HG02759 (cell line): ENCODE measurements around the gene ZNF502.
"Not testable (repeated sequence)": the region's sequence is repeated elsewhere in the genome, so short reads cannot be mapped to it uniquely, and the experiment has no call there.

Source experiments
- ATAC-seq: cut with Tn5 transposase; IDR thresholded peaks from one replicate; pipeline ENCODE4 v1.9.1; 2021; ENCODE audit warnings: mild to moderate bottlenecking, moderate library complexity; ENCODE audit not compliant: unreplicated experiment

ZNF502 gene

DNA sequence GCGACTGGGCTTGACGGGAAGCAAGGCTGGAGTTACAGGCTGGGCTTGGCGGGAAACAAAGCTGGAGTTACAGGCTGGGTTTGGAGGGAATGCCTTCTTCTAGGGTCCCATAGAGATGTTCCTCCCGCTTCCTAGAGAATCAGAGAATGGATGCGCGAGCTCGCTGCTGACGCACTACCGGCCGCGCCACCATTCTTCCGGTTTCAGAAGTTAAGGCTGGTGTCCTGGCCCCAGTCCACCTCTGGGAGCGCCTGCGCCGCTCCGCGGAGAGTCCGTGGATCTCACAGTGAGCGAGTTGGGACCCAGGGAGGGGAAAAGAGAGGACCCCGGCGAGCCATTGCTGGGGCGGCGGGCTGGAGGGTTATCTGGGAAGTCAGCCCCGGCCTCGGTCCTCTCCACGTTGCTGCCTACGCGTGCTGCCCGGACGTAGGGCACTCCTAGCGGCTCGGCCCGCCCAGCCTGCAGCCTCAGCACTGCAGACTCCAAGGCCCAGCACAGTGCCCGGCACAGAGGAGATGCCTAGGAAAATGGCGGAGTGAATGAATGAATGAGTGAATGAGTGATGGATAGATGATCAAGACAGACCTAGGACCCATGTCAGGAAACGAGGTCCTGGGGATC lies at the start of gene ZNF502:
Gene ZNF502 (plus strand): TSS at position 206 of the 621 bp plus-strand sequence. CDS start 7,602 bp downstream, outside the sequence.
- no peak for ATAC-seq

DNA sequence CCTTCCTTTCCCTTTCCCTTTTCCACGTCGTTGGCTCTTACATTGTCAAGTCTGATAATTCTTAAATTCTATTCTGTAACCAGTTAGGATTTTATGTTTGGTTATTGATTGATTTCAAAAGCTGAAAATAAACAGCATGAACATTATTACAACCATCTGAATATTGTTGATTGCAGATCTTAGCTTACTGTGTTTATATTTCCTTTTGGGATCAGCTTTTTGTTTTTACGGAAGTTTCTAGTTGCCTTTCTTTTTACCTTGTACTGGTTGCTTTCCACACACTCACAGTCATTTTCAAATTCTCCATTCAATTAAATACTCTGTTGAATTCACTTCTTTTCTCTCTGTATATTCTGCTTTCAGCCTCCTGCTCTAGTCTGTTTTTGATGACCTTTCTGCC lies 47.3 kb upstream of the ZNF502 start:
- no peak for ATAC-seq

DNA sequence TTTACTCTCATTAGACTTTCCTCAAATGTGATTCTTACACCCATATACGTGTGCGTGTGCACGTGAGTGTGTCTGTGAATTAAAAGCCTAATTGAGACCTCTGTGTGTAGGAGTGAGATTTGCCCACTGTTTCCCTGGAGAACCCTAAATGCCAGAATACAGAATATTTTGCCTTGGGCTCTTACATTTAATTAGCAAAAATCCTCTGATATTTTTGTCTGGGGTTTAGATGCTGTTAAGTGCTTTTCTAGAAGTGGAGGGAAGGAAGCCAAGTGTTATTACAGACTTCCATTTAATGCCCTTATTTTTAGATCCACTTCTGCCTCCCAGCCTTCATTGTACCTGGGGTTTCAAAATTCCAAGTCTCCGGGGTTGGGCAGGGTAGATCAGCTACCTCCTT lies 46.1 kb upstream of the ZNF502 start:
- no peak for ATAC-seq

DNA sequence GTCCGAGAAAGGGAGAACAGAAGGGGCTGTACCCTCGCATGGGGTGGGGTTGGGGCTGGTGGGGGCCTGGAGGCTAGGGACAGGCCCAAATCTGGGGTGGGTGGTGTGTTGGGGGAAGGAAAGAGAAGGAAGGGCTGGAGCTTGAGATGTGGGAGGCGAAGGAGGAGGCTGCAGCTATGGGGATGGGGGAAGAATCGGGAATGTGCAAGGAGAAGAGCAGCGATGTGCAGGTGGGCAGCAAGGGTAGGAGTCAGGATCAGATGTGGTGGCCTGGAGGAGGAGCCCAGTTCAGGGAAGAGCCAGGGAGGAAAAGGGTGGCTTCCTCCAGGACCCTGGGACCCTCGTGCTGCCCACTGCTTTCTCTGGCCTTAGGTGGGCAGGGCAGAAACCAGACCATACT lies 42.7 kb upstream of the ZNF502 start:
- no peak for ATAC-seq

DNA sequence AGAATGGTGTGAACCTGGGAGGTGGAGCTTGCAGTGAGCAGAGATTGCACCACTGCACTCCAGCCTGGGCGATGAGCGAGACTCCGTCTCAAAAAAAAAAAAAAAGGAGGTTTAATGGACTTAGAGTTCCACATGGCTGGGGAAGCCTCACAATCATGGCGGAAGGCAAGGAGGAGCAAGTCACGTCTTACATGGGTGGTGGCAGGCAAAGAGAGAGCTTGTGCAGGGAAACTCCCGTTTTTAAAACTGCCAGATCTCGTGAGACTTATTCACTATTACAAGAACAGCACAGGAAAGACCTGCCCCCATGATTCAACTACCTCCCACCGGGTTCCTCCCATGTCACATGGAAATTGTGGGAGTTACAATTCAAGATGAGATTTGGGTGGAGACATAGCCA lies 39.0 kb upstream of the ZNF502 start:
- ATAC-seq, result not testable (repeated sequence)

DNA sequence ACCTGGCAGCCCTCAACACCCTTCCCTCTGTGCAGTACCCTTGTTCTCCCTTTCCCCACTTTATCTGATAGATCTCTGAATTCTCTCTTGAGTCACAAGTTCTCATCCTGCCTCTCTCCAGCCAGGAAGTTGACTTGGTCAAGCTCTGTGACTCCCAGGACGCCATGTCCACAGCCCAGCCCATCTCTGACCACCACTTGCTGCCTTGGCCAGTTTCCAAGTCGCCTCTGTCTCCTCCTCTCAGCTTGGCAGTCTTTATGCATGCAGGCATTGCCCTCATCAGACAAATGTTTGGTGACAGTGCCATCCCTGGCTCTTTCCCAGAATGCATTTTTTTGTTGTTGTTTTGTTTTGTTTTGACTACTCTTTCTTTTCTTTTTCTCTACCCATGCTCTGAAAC lies 38.2 kb upstream of the ZNF502 start:
- ATAC-seq, result no peak

DNA sequence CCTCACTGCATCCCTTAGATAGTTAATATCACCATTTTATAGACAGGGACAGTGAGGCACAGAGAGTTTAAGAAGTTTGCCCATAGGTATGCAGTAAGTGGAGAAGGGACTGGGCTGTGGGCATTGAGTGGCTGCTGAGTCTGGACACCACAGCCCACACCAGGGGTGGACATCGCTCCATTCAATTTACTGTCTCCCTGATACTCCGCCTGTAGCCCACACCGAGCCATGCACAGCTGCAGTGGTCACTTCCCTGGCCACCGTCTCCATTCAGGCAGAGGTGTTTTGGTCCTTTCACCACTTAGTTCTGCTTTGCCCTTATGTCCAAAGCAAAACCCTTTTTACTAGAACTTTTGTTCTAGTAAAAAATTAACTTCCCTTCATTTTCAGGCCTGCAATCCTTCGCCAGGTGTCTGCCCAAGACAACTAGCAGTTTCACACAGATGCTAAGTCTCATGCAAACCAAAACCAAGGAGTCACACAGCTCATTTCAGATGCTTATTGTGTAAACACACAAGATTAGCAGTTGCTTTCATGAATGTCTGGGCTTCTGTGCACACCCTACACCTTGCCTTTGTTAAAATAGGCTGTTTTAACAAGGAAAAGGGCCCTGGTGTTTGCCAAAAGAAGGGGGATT lies 33.9 kb upstream of the ZNF502 start:
- no peak for ATAC-seq

DNA sequence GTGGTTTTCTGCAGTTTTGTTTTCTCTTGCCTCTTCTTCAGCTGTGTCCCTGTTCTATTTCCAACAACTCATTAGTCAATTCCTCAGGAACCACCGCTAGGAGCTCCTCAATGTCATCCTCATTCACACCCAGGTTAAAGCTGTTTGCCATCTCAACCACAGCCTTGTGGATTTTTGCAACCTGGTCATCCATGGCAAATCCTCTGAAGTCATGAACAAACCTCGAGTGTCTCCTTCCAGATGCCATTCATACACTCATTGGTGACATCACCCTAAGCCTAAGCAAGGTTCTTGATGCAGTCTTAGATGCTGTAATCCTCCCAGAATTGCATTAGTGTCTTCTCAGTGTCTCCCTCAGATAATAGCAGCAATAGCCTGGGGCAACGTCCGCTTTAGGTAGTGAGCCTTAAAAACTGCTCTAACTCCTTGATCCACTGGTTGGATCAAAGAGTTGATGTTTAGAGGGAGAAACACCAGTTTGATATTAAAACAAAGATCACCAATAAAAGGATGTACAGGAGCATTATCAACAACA lies 31.5 kb upstream of the ZNF502 start:
- no peak for ATAC-seq

DNA sequence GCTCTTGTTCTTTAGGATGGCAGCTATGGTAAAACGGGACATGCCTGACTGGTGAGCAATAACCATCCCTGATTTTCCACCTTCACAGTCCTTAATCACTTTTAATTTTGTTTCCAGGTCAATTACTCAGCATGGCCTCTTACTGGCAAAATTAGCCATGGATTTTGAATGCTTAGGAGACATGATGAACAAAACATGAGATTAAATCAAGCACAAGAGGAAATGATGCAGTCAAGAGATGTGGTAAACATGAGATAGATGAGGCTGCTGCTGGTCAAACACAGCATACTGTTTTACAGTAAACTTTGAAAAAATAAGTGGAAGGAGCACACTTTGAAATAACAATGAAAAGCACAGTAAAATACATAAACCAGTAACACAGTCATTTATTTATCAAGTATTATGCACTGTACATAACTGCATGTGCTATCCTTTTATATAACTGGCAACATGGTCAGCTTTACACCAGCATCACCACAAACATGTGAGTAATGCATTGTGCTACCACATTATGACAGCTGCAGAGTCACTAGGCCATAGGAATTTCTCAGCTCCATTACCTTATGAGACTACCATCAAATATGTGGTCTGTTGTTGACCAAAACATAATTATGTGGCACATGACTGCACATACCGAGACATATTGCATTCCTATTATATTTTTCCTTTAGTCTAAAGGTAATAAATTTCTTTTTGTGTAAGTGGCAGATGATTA lies 30.1 kb upstream of the ZNF502 start:
- no peak for ATAC-seq

DNA sequence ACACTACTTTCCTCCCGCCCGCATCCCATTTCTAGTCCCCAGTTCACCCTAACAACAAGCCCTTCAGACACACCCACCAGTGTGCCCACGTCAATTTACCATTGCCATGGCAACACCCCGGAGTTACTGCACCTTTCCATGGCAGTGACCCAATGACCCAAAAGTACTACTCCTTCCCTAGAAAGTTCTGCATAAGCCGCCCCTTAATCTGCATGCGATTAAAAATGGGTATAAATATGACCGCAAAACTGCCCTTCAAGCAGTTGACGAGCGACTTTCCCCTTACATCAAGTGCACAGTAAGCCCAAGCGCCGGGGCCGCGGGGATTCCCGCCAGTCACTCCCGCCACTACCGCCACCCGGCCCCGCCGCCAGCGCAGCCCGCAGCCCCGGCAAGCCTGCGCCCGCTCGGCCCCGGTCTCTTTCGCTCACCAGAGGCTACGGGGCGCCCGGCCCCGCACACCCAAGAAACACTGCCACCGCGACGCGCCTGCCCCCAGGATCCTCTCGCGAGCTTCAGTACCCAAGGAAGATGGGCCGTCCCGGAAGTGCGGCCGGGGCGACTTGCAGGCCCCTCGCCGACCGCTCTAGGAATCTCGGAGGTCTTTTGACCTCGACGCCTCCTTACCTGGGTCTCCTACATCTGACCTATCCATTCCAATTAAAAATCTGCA lies 27.2 kb upstream of the ZNF502 start:
- ATAC-seq, result peak; percentile 90

DNA sequence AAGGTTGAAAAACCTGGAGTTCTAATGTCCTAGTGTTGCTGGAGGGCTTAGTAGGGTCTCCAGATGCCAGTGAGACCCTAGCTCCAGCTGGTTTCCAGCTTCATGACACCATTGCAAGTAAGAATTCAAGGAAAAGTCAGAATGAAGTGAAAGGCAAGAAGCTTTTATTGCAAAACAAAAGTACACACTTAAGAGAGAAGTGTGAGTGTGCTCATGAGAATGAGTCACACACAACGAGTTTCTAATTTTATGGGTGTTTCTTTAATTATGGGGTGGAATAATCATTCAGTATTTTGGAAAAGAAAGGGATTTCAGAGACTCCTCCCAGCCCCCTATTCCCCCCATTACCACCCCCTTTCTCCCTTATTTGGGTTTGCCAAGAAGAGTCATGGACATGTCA lies 24.6 kb upstream of the ZNF502 start:
- no peak for ATAC-seq

DNA sequence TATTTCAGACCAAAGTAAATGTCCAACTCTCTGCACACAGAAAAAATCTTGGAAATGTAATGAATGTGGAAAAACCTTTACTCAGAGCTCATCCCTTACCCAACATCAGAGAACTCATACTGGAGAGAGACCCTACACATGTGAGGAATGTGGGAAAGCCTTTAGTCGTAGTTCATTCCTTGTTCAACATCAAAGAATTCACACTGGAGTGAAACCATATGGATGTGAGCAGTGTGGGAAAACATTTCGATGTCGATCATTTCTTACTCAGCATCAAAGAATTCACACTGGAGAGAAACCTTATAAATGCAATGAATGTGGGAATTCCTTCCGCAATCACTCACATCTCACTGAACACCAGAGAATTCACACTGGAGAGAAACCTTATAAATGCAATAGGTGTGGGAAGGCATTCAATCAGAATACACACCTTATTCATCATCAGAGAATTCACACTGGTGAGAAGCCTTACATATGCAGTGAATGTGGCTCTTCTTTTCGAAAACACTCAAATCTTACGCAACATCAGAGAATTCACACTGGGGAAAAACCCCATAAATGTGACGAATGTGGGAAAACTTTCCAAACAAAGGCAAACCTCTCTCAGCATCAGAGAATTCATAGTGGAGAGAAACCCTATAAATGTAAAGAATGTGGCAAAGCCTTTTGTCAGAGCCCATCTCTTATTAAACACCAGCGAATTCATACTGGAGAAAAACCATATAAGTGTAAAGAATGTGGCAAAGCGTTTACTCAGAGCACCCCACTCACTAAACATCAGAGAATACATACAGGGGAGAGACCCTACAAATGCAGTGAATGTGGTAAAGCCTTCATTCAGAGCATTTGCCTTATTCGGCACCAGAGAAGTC lies 9.0 kb downstream of the ZNF502 start:
- ATAC-seq, result no peak

DNA sequence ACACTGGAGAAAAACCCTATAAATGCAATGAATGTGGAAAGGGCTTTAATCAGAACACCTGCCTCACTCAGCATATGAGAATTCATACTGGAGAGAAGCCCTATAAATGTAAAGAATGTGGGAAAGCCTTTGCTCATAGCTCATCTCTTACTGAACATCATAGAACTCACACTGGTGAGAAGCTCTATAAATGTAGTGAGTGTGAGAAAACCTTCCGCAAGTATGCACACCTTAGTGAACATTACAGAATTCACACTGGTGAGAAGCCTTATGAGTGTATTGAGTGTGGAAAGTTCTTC lies 9.6 kb downstream of the ZNF502 start:
- ATAC-seq, result no peak

DNA sequence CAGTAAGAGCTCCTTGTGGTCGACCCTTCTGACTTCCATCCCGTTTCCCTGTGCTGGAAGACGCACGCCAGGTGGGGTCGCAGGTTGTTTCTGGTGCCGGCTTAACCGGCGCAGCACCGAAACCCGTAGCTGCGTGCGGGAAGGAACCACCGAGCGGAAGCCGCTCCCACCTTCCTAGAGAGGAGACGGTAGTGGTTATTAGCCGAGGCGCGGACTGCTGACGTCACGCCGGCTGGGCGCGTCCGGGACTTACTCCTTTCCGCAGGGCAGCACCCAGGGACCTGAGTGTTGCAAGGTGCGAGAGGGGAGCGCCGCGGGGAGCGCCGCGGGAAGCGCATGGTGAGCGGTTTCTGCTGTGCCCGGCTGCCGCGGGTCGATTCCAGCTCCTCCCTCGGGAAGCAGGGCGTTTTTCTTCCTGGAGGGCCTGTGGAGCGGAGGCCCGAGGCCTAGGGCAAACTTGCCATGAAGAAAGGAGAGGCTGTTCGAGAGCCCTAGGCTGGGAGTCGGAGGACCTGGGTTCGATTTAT lies 17.0 kb downstream of the ZNF502 start, which contains the start of gene ZNF501:
Gene ZNF501 (plus strand): TSS at position 252 of the 527 bp plus-strand sequence. CDS start 4,787 bp downstream, outside the sequence.
- peak; percentile 96 for ATAC-seq

DNA sequence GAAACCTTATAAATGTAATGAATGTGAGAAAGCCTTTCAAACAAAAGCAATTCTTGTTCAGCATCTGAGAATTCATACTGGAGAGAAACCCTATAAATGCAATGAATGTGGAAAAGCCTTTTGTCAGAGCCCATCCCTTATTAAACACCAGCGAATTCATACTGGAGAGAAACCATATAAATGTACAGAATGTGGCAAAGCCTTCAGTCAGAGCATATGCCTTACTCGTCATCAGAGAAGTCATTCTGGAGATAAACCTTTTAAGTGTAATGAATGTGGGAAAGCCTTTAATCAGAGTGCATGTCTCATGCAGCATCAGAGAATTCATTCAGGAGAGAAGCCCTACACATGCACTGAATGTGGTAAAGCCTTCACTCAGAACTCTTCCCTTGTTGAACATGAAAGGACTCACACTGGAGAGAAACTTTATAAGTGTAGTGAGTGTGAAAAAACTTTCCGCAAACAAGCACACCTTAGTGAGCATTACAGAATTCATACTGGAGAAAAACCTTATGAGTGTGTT lies 22.2 kb downstream of the ZNF502 start:
- ATAC-seq, result no peak

DNA sequence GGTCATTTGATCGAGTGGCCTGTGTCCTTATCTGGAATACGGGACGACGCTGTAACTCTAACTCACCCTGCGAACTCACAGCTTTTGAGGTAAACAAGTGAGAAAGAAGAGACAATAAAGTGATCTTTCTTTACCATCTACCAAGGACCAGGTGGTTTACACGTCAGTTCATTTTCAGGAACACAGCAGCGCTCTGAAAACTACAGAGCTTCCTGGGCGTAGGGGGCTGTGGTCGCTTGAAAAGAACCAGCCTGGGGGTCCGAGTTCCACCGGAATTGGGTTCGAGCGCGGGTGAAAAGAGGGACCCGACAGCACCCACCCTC lies 48.6 kb downstream of the ZNF502 start:
- no peak for ATAC-seq

DNA sequence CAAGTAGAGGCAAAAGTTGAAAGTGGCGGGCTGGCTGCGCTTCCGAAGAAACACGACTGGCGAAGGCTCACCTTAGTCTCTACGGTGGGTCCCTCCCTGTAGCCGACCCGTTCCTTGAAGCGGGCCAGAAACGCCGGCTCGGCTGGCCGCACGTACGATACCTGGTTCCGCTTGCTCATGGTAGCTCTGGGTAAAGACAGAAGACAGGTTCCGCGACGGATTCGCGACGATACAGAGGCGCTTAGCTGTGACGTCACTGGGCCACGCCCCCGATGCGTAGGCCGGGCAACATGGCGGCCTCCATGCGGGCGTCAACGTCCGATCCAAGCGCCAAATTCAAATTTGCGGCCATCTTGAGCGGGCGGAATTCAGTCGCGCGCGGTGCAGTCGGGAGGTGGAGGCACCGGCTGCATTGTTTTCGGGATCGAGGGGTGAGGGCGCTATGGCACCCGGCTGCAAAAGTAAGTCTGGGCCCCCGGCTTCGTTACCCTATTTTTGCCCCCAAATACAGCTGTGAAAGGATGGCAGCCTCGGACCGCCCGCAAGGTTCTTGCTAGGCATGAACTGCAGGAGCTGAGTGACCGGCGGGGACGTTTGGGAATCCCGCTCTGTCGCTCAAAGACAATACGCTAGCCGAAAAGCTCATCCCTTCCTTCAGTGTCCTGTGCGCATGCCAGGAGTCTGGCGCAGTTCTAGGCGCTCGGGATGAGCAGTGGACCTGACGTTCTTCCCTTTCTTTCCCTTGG lies 49.1 kb downstream of the ZNF502 start, which contains the start of the genes KIAA1143 and KIF15:
Gene KIAA1143 (minus strand): TSS at position 196 of the 746 bp plus-strand sequence. CDS start 17 bp downstream, at position 179.
Gene KIF15 (plus strand): TSS at position 371 of the 746 bp plus-strand sequence. CDS start 72 bp downstream, at position 443.
- peak; percentile 94 for ATAC-seq

DNA sequence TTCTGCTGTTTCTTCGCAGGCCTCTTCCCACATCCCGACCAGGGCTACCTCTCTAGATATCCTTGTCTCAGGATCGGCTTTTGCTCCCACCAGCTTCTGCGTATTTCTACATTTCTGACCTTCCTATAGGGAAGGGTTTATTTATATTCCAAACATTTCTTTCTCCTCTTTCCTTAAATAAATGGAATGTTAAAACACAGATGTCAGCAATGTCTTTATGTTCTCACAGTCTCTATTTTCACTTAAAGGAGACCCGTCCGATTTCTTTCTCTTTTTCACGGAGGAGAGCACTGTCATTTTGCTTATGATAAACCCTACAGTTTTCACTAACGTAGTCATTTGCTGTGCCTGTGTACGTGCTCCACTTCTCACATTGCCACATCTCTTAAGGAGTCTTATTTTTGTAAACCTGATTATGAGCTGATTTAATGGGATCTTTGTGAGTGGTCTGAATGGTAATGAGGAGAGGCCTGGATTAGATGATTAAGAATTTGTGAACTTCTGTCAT lies 49.8 kb downstream of the ZNF502 start:
- no peak for ATAC-seq

DNA sequence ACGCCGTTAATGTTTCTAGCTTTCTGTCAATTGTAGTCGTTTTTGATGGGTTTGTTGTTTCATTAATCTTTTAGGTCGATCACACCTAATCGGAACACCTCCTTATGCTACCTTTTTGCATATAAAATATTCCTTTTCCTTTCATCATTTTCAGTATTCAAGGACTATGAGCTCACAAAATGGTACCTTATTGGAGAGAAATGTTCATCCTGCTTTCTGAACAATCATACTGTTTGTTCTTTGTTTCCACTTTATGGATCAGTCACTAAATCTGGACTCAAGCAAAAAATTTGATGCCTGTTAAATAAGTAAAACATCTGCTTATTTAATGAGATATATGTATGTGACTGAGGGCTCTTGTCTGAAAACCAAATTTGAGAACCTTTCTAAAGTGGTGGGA lies 50.2 kb downstream of the ZNF502 start:
- ATAC-seq, result no peak
